Measurements from ENCODE around the gene DAB1. TPM values are rescaled to one million over a fixed set of nuclear protein-coding genes. Genes with fewer than 3 reads are reported as not detected.

DAB1 gene
- total RNA-seq, 1 donor from 2014 or later = 3.1 TPM

DNA sequence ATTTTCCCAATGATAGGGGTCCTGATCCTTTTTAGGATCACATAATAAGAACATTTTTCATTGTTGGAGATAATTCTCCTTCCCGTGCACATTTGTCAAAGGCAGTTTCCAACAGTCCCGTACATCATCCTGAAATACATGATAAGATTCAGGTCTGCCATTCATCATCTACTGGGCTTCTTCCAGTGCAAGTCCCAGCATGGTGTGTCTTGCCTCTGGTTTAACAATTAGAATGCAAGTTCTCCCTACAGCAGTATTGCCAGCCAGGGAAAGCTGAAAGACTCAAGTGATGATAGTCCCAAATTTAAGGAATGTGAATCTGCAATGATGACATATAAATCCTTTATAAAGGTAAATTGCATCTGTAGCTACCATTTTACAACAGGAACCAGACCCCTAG, 146.2 kb downstream of the DAB1 start:
- Mint-ChIP-seq H3K9me3 (ENCODE audit: unreplicated experiment) (no peaks in the 10 kb centered on the region), H3K4me1 (ENCODE audit: low read depth, unreplicated experiment) (peaks cover 1% of the 10 kb centered on the region), H3K27me3 (ENCODE audit: unreplicated experiment) (no peaks in the 10 kb centered on the region), H3K36me3 (ENCODE audit: unreplicated experiment) (no peaks in the 10 kb centered on the region), H3K27ac (ENCODE audit: unreplicated experiment) (no peak overlapping the region), H3K4me3 (ENCODE audit: unreplicated experiment) (no peak overlapping the region)
- no peak for TF ChIP-seq CTCF (IDR thresholded peaks at IDR 0.05; ENCODE audit: partially characterized antibody, unreplicated experiment)
- no peak for DNase-seq

DNA sequence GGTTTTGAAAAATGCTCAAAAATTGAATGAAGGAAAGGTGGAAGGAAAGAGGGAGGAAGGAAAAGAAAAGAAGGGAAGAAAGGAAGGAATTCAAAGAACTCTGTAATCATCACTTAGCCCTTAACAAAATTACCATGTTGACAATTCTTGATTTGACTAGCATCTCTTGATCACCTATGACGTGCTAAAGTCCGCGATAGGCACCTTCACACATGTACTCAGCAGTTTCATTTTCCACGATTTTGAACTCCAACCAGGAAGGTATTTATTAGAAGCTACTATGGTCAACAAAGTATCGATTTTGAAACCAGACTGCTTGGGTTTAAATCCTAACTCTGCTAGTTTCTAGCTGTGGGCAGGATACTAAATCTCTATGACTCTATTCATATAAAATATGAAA, 146.9 kb downstream of the DAB1 start:
- Mint-ChIP-seq H3K4me1 (ENCODE audit: low read depth, unreplicated experiment) (peaks cover 1% of the 10 kb centered on the region), H3K4me3 (ENCODE audit: unreplicated experiment) (no peak overlapping the region), H3K27me3 (ENCODE audit: unreplicated experiment) (no peaks in the 10 kb centered on the region), H3K9me3 (ENCODE audit: unreplicated experiment) (no peaks in the 10 kb centered on the region), H3K27ac (ENCODE audit: unreplicated experiment) (no peak overlapping the region), H3K36me3 (ENCODE audit: unreplicated experiment) (no peaks in the 10 kb centered on the region)
- no peak for DNase-seq
- no peak for TF ChIP-seq CTCF (IDR thresholded peaks at IDR 0.05; ENCODE audit: partially characterized antibody, unreplicated experiment)

- no peak for DNase-seq
- H3K27ac Mint-ChIP-seq (ENCODE audit: unreplicated experiment) = no peak overlapping the region
- no peaks in the 10 kb centered on the region for H3K9me3 Mint-ChIP-seq (ENCODE audit: unreplicated experiment)
- H3K27me3 Mint-ChIP-seq (ENCODE audit: unreplicated experiment) = no peaks in the 10 kb centered on the region
- no peak overlapping the region for H3K4me3 Mint-ChIP-seq (ENCODE audit: unreplicated experiment)
- H3K4me1 Mint-ChIP-seq (ENCODE audit: low read depth, unreplicated experiment) = no peaks in the 10 kb centered on the region
- TF ChIP-seq CTCF (IDR thresholded peaks at IDR 0.05; ENCODE audit: partially characterized antibody, unreplicated experiment) = no peak
- H3K36me3 Mint-ChIP-seq (ENCODE audit: unreplicated experiment) = no peaks in the 10 kb centered on the region
Observed at GRCh38 chr1:57272601-57273000, 151.3 kb downstream of the DAB1 start.

- no peaks in the 10 kb centered on the region for H3K27me3 Mint-ChIP-seq (ENCODE audit: unreplicated experiment)
- no peaks in the 10 kb centered on the region for H3K9me3 Mint-ChIP-seq (ENCODE audit: unreplicated experiment)
- no peaks in the 10 kb centered on the region for H3K36me3 Mint-ChIP-seq (ENCODE audit: unreplicated experiment)
- no peak overlapping the region for H3K27ac Mint-ChIP-seq (ENCODE audit: unreplicated experiment)
- DNase-seq = no peak
- H3K4me3 Mint-ChIP-seq (ENCODE audit: unreplicated experiment) = no peak overlapping the region
- H3K4me1 Mint-ChIP-seq (ENCODE audit: low read depth, unreplicated experiment) = no peaks in the 10 kb centered on the region
- TF ChIP-seq CTCF (IDR thresholded peaks at IDR 0.05; ENCODE audit: partially characterized antibody, unreplicated experiment) = no peak
Observed at GRCh38 chr1:57272150-57272549, 151.7 kb downstream of the DAB1 start.

GRCh38 chr1:57270927-57271698, 152.7 kb downstream of the DAB1 start:
- no peak overlapping the region for H3K4me3 Mint-ChIP-seq (ENCODE audit: unreplicated experiment)
- no peaks in the 10 kb centered on the region for H3K9me3 Mint-ChIP-seq (ENCODE audit: unreplicated experiment)
- H3K27me3 Mint-ChIP-seq (ENCODE audit: unreplicated experiment) = no peaks in the 10 kb centered on the region
- no peak for TF ChIP-seq CTCF (IDR thresholded peaks at IDR 0.05; ENCODE audit: partially characterized antibody, unreplicated experiment)
- no peak overlapping the region for H3K27ac Mint-ChIP-seq (ENCODE audit: unreplicated experiment)
- H3K36me3 Mint-ChIP-seq (ENCODE audit: unreplicated experiment) = no peaks in the 10 kb centered on the region
- DNase-seq = no peak
- H3K4me1 Mint-ChIP-seq (ENCODE audit: low read depth, unreplicated experiment) = no peaks in the 10 kb centered on the region

All from glutamatergic neuron (in vitro differentiated cells).